Nephron progenitor cell (in vitro differentiated cells): ENCODE results near the gene PKP4.

Experiments used
- DNase-seq: peaks from one replicate; pipeline ENCODE4 v3.0.0; 2021
- H3K27ac Mint-ChIP-seq: 2 replicates; pipeline ENCODE4 v1.8.0; 2021; ENCODE audit warnings: mild to moderate bottlenecking, moderate library complexity, mixed read lengths
- H3K27me3 Mint-ChIP-seq: 2 replicates; pipeline ENCODE4 v1.8.0; 2021; ENCODE audit warnings: mild to moderate bottlenecking, low read depth, mixed read lengths; ENCODE audit not compliant: poor library complexity
- H3K36me3 Mint-ChIP-seq: 2 replicates; pipeline ENCODE4 v1.8.0; 2021; ENCODE audit warnings: low read depth, mixed read lengths
- H3K4me1 Mint-ChIP-seq: 2 replicates; pipeline ENCODE4 v1.8.0; 2021; ENCODE audit warnings: mixed read lengths
- H3K4me3 Mint-ChIP-seq: 2 replicates; pipeline ENCODE4 v1.8.0; 2021; ENCODE audit warnings: mild to moderate bottlenecking, moderate library complexity, mixed read lengths
- H3K9me3 Mint-ChIP-seq: 2 replicates; pipeline ENCODE4 v1.8.0; 2021; ENCODE audit warnings: mild to moderate bottlenecking, moderate library complexity, mixed read lengths
- CTCF ChIP-seq: fragments of 200-600 bp; sonication (generic); IDR thresholded peaks from 2 replicates; pipeline ENCODE4 v1.5.0; 2021; ENCODE audit warnings: antibody characterized with exemption

PKP4 gene

GRCh38 chr2:158575051-158575635 lies 118.4 kb downstream of the PKP4 start:
- H3K27ac Mint-ChIP-seq: no peak overlapping the region
- no peaks in the 10 kb centered on the region for H3K27me3 Mint-ChIP-seq
- H3K36me3 Mint-ChIP-seq: peaks cover 34% of the 10 kb centered on the region
- no peak overlapping the region for H3K4me3 Mint-ChIP-seq
- TF ChIP-seq CTCF: no peak
- peaks cover 2% of the 10 kb centered on the region for H3K4me1 Mint-ChIP-seq
- peaks cover 9% of the 10 kb centered on the region for H3K9me3 Mint-ChIP-seq
- DNase-seq: no peak

GRCh38 chr2:158577141-158577540 lies 120.4 kb downstream of the PKP4 start:
- no peak for TF ChIP-seq CTCF
- H3K27ac Mint-ChIP-seq: no peak overlapping the region
- peaks cover 5% of the 10 kb centered on the region for H3K4me1 Mint-ChIP-seq
- H3K4me3 Mint-ChIP-seq: no peak overlapping the region
- no peak for DNase-seq
- H3K27me3 Mint-ChIP-seq: no peaks in the 10 kb centered on the region
- peaks cover 33% of the 10 kb centered on the region for H3K36me3 Mint-ChIP-seq
- peaks cover under 1% of the 10 kb centered on the region for H3K9me3 Mint-ChIP-seq

- H3K4me1 Mint-ChIP-seq: peaks cover 5% of the 10 kb centered on the region
- DNase-seq: no peak
- no peak for TF ChIP-seq CTCF
- H3K27me3 Mint-ChIP-seq: no peaks in the 10 kb centered on the region
- H3K9me3 Mint-ChIP-seq: no peaks in the 10 kb centered on the region
- H3K27ac Mint-ChIP-seq: no peak overlapping the region
- peaks cover 41% of the 10 kb centered on the region for H3K36me3 Mint-ChIP-seq
- H3K4me3 Mint-ChIP-seq: no peak overlapping the region
Measured at GRCh38 chr2:158578703-158579330, 122.1 kb downstream of the PKP4 start.

GRCh38 chr2:158579928-158580327 lies 123.2 kb downstream of the PKP4 start:
- H3K27ac Mint-ChIP-seq: no peak overlapping the region
- H3K36me3 Mint-ChIP-seq: peaks cover 49% of the 10 kb centered on the region
- no peaks in the 10 kb centered on the region for H3K27me3 Mint-ChIP-seq
- no peak for DNase-seq
- H3K9me3 Mint-ChIP-seq: no peaks in the 10 kb centered on the region
- TF ChIP-seq CTCF: no peak
- H3K4me1 Mint-ChIP-seq: peaks cover 5% of the 10 kb centered on the region
- no peak overlapping the region for H3K4me3 Mint-ChIP-seq

GRCh38 chr2:158580760-158581159 lies 124.0 kb downstream of the PKP4 start:
- TF ChIP-seq CTCF: no peak
- no peaks in the 10 kb centered on the region for H3K27me3 Mint-ChIP-seq
- no peak for DNase-seq
- H3K36me3 Mint-ChIP-seq: peaks cover 49% of the 10 kb centered on the region
- peaks cover 5% of the 10 kb centered on the region for H3K4me1 Mint-ChIP-seq
- no peak overlapping the region for H3K27ac Mint-ChIP-seq
- no peaks in the 10 kb centered on the region for H3K9me3 Mint-ChIP-seq
- H3K4me3 Mint-ChIP-seq: no peak overlapping the region

GRCh38 chr2:158582670-158583069 lies 125.9 kb downstream of the PKP4 start:
- Mint-ChIP-seq H3K4me1 (peaks cover 5% of the 10 kb centered on the region), H3K4me3 (no peak overlapping the region), H3K27ac (no peak overlapping the region), H3K27me3 (no peaks in the 10 kb centered on the region), H3K9me3 (no peaks in the 10 kb centered on the region), H3K36me3 (peaks cover 49% of the 10 kb centered on the region)
- TF ChIP-seq CTCF: no peak
- DNase-seq: no peak
